H1 (cell line): Measurements from ENCODE around the gene PKD1L1. TPM values are rescaled to one million over a fixed set of nuclear protein-coding genes. Genes with fewer than 3 reads are reported as not detected.

Experiments
- CTCF ChIA-PET: fragments of 300-600 bp; sonication (Branson Sonifier 250); formaldehyde crosslinking; loops from one replicate; lab custom pipeline; 2021; ENCODE audit not compliant: partially characterized antibody; lab: Charles Lee
- POLR2A ChIA-PET: fragments of 300-600 bp; sonication (Branson Sonifier 250); formaldehyde crosslinking; loops from one replicate; lab custom pipeline; 2021; ENCODE audit warnings: inconsistent platforms; ENCODE audit not compliant: partially characterized antibody; lab: Charles Lee
- DNase-seq, 2 experiments: peaks; one replicate each; pipeline versions ENCODE4 v3.0.0 to v3.0.0-alpha.2; 2010 to 2022; ENCODE audit warnings: low spot score in 2 of 2, low read depth in 1 of 2, mixed read lengths in 1 of 2
- FAIRE-seq: peaks from 2 replicates; lab custom pipeline; 2011; peaks lifted over from hg19 to GRCh38; lab: Jason Lieb, UNC
- H2AFZ ChIP-seq: 2 replicates; pipeline ENCODE4 v1.8.1; 2012; ENCODE audit warnings: low read length, inconsistent platforms
- H2AK5ac ChIP-seq: 2 replicates; pipeline ENCODE4 v1.6.1; 2013; ENCODE audit warnings: low read depth, low read length
- H2BK120ac ChIP-seq: replicated peaks from 2 replicates; pipeline ENCODE3; 2013; ENCODE audit warnings: low read depth, low read length, inconsistent platforms
- H2BK12ac ChIP-seq: 2 replicates; pipeline ENCODE4 v1.6.1; 2013; ENCODE audit warnings: low read depth, low read length
- H2BK15ac ChIP-seq: 2 replicates; pipeline ENCODE4 v1.6.1; 2013; ENCODE audit warnings: low read length
- H2BK20ac ChIP-seq: 2 replicates; pipeline ENCODE4 v1.6.1; 2013; ENCODE audit warnings: low read length
- H2BK5ac ChIP-seq: 2 replicates; pipeline ENCODE4 v1.6.1; 2013; ENCODE audit warnings: low read depth, low read length
- H3K14ac ChIP-seq: 2 replicates; pipeline ENCODE4 v1.6.1; 2013; ENCODE audit warnings: inconsistent platforms; ENCODE audit not compliant: insufficient read length
- H3K18ac ChIP-seq: 2 replicates; pipeline ENCODE4 v1.6.1; 2013; ENCODE audit warnings: low read length; ENCODE audit errors: extremely low read depth
- H3K23ac ChIP-seq: 2 replicates; pipeline ENCODE4 v1.6.1; 2013; ENCODE audit warnings: inconsistent platforms; ENCODE audit not compliant: insufficient read length
- H3K23me2 ChIP-seq: 2 replicates; pipeline ENCODE4 v1.6.1; 2013; ENCODE audit warnings: low read depth, low read length
- H3K27ac ChIP-seq: 2 replicates; pipeline ENCODE4 v1.6.1; 2011; ENCODE audit warnings: low read depth, low read length, inconsistent platforms
- H3K27me3 ChIP-seq, 4 experiments: replicated peaks in 1 of 4; 1 replicate in 1 of 4; 2 replicates in 3 of 4; pipeline versions ENCODE4 v1.6.1 to v1.8.1; 2011 to 2013; ENCODE audit warnings: low read length in 3 of 4, mild to moderate bottlenecking in 3 of 4, inconsistent platforms in 2 of 4, mixed read lengths in 2 of 4, moderate library complexity in 1 of 4; ENCODE audit not compliant: control insufficient read depth in 3 of 4, insufficient read depth in 3 of 4; ENCODE audit errors: extremely low read depth in 1 of 4
- H3K36me3 ChIP-seq, 4 experiments: 2 replicates each; pipeline versions ENCODE4 v1.6.1 to v1.8.1; 2011 to 2013; ENCODE audit warnings: mild to moderate bottlenecking in 4 of 4, low read length in 3 of 4, moderate library complexity in 2 of 4, control low read depth in 1 of 4, inconsistent platforms in 1 of 4; ENCODE audit not compliant: insufficient read depth in 4 of 4, control insufficient read depth in 2 of 4
- H3K4ac ChIP-seq: replicated peaks from 2 replicates; pipeline ENCODE3; 2013; ENCODE audit warnings: low read length, low read depth, mixed read lengths, inconsistent platforms; ENCODE audit not compliant: insufficient read length
- H3K4me1 ChIP-seq, 4 experiments: replicated peaks in 1 of 4; 1 replicate in 1 of 4; 2 replicates in 3 of 4; pipeline versions ENCODE4 v1.6.1 to v1.8.1; 2011 to 2013; ENCODE audit warnings: low read length in 3 of 4, inconsistent platforms in 2 of 4, mixed read lengths in 1 of 4; ENCODE audit not compliant: insufficient read depth in 4 of 4, control insufficient read depth in 3 of 4
- H3K4me2 ChIP-seq, 2 experiments: 2 replicates each; pipeline versions ENCODE4 v1.6.1 to v1.8.1; 2011 to 2013; ENCODE audit warnings: low read depth in 2 of 2, low read length in 2 of 2, control low read depth in 1 of 2, inconsistent platforms in 1 of 2, mild to moderate bottlenecking in 1 of 2; ENCODE audit not compliant: insufficient read depth in 1 of 2
- H3K4me3 ChIP-seq, 4 experiments: fragments of 200-600, 300-600 bp in 1 of 4; sonication (generic), shearing (Covaris generic), sonication (Bioruptor Twin) in 1 of 4; 2 replicates each; pipeline versions ENCODE4 v1.5.1 to v1.8.1; 2011 to 2016; ENCODE audit warnings: low read length in 4 of 4, low read depth in 3 of 4, control low read depth in 2 of 4, inconsistent platforms in 2 of 4, mild to moderate bottlenecking in 2 of 4, mixed read lengths in 1 of 4, moderate library complexity in 1 of 4; ENCODE audit not compliant: insufficient read depth in 2 of 4; ENCODE audit errors: extremely low read depth in 1 of 4
- H3K56ac ChIP-seq: replicated peaks from 2 replicates; pipeline ENCODE3; 2013; ENCODE audit warnings: low read depth, mild to moderate bottlenecking, mixed read lengths, low read length, inconsistent platforms; ENCODE audit not compliant: insufficient read length
- H3K79me1 ChIP-seq: 2 replicates; pipeline ENCODE4 v1.6.1; 2013; ENCODE audit warnings: low read depth, low read length, control low read depth
- H3K79me2 ChIP-seq, 2 experiments: 2 replicates each; pipeline versions ENCODE4 v1.6.1 to v1.8.1; 2012 to 2013; ENCODE audit warnings: low read length in 2 of 2, mild to moderate bottlenecking in 2 of 2, inconsistent platforms in 1 of 2; ENCODE audit not compliant: insufficient read depth in 2 of 2, control insufficient read depth in 1 of 2
- H3K9ac ChIP-seq, 4 experiments: replicated peaks in 1 of 4; 1 replicate in 1 of 4; 2 replicates in 3 of 4; pipeline versions ENCODE4 v1.6.1 to v1.8.1; 2011 to 2013; ENCODE audit warnings: low read depth in 3 of 4, low read length in 3 of 4, control low read depth in 2 of 4, mild to moderate bottlenecking in 2 of 4, moderate library complexity in 2 of 4, inconsistent platforms in 1 of 4; ENCODE audit errors: extremely low read depth in 1 of 4
- H3K9me3 ChIP-seq, 2 experiments: 2 replicates each; pipeline versions ENCODE4 v1.6.1 to v1.8.1; 2012 to 2013; ENCODE audit warnings: mild to moderate bottlenecking in 2 of 2, moderate library complexity in 2 of 2, control low read depth in 1 of 2, inconsistent platforms in 1 of 2, low read depth in 1 of 2, low read length in 1 of 2, mixed read lengths in 1 of 2; ENCODE audit not compliant: insufficient read depth in 2 of 2
- H4K20me1 ChIP-seq, 2 experiments: replicated peaks in 1 of 2; 2 replicates each; pipeline versions ENCODE3 to v1.8.1; 2011 to 2013; ENCODE audit warnings: inconsistent platforms in 2 of 2, low read length in 2 of 2, mild to moderate bottlenecking in 1 of 2; ENCODE audit not compliant: insufficient read depth in 2 of 2, control insufficient read depth in 1 of 2
- H4K5ac ChIP-seq: 2 replicates; pipeline ENCODE4 v1.6.1; 2013; ENCODE audit warnings: low read length, low read depth, mixed read lengths, inconsistent platforms; ENCODE audit not compliant: insufficient read length
- H4K8ac ChIP-seq: 2 replicates; pipeline ENCODE4 v1.8.0; 2013; ENCODE audit warnings: mild to moderate bottlenecking, moderate library complexity, low read length, inconsistent platforms; ENCODE audit not compliant: insufficient read depth; ENCODE audit errors: extremely low read depth
- H4K91ac ChIP-seq: replicated peaks from 2 replicates; pipeline ENCODE3; 2013; ENCODE audit warnings: low read length, mixed read lengths, inconsistent platforms; ENCODE audit not compliant: insufficient read length
- CREB1 ChIP-seq: IDR thresholded peaks from 2 replicates; pipeline ENCODE4 v1.6.1; 2012; ENCODE audit warnings: inconsistent platforms
- NRF1 ChIP-seq: IDR thresholded peaks from 2 replicates; pipeline ENCODE4 v1.6.1; 2011; ENCODE audit warnings: mild to moderate bottlenecking, low read depth, low read length, improper control_type of control experiment
- PHF8 ChIP-seq: fragments of 200-600 bp; sonication (generic); conservative IDR thresholded peaks from 2 replicates; pipeline ENCODE4 v1.7.1; 2012; ENCODE audit warnings: low read depth, mild to moderate bottlenecking, inconsistent platforms, low read length, moderate library complexity
- POLR2A ChIP-seq, 2 experiments: IDR thresholded peaks; 1 replicate in 1 of 2; 2 replicates in 1 of 2; pipeline ENCODE4 v1.6.1; 2011; ENCODE audit warnings: low read depth in 2 of 2, low read length in 2 of 2, mild to moderate bottlenecking in 2 of 2; ENCODE audit errors: control extremely low read depth in 1 of 2
- RFX5 ChIP-seq: IDR thresholded peaks from 2 replicates; pipeline ENCODE4 v1.6.1; 2011; ENCODE audit warnings: low read depth, low read length, improper control_type of control experiment, borderline replicate concordance
- WGBS, 2 experiments: shearing (Covaris generic) in 1 of 2; methylation state at CpG; one replicate each; pipeline versions ENCODE4 v1.1.6 to v1.1.7; 2013 to 2015; ENCODE audit warnings: low lambda C conversion rate in 2 of 2, mixed read lengths in 2 of 2, inconsistent platforms in 1 of 2, low coverage in 1 of 2, missing lambda C conversion rate in 1 of 2; ENCODE audit not compliant: insufficient replicate concordance in 2 of 2, insufficient coverage in 1 of 2, insufficient read length in 1 of 2; ENCODE audit errors: extremely low coverage in 1 of 2, missing lambda C conversion rate in 1 of 2; 5-methylcytosine and 5-hydroxymethylcytosine counted together
- polyA plus RNA-seq, 7 experiments: library from polyadenylated mRNA; depleted of rRNA in 3 of 7; stranded (reverse) in 5 of 7; unstranded in 2 of 7; fragments of >200 nt in 5 of 7; fragments of 200-250 nt in 2 of 7; gene quantifications; 1 replicate in 5 of 7; 2 replicates in 1 of 7; 4 replicates in 1 of 7; pipeline versions ENCODE4 v1.2.1 to v1.2.3, GENCODE V29; 2011 to 2013; ENCODE audit warnings: missing spikeins in 2 of 7, mixed read lengths in 2 of 7
- total RNA-seq: library from RNA; stranded (reverse); fragmentation: NEBNext Ultra II Directional; extraction: Animal tissue kit (Norgen Biotek cat#: 25700); gene quantifications from 2 replicates; pipeline ENCODE4 v1.2.1, GENCODE V29; 2021
- TF ChIP-seq, protein P1 (sequence below): IDR thresholded peaks from 2 replicates; pipeline ENCODE4 v1.6.1; 2012; ENCODE audit warnings: inconsistent platforms

Gene PKD1L1
- total and polyA plus RNA-seq, 2 of the 8 experiments (the other 6 are each of a cell fraction or from before 2014, with no cell fraction given): 0.22 to 0.35 TPM

DNA sequence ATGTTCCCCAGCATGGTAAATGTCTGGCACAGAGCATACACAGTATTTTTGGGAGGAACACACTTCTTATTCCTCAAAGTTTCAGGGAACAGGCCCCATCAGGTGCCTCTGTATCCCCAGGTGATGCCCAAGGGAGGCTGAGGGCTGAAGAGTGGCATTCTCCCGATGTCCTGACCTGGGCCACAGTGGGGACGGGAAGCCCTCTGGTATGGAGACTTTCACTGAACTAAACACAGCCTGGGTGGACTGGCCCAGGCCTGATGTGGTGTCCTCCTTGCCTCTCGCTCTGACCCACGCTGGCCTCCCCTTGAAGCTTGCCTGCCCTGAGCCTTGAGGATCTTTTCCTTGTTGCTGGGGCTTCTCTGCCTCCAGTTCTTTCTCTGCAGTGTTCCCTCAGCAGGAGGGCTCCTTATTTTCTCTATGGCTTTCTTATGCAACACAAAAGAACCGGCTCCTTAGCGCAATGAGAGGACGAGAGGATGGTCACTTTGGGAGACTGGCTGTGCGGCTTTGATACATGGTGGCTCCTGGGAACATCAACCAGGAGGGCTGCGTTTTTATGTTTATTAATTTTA, 208.9 kb downstream of the PKD1L1 start:
- no peak overlapping the region for H2BK12ac ChIP-seq
- peaks cover 0 to 10% (median 7%) of the 10 kb centered on the region in 4 experiments; a peak in 5 of 7 replicates for H3K4me1 ChIP-seq
- no peaks in the 10 kb centered on the region for H3K79me1 ChIP-seq
- H3K23me2 ChIP-seq: no peaks in the 10 kb centered on the region
- no peak overlapping the region for H3K56ac ChIP-seq
- no peak overlapping the region for H4K91ac ChIP-seq
- ChIA-PET POLR2A (no interaction called here), CTCF (no interaction called here)
- no peak overlapping the region for H3K4me2 ChIP-seq
- DNase-seq (no peak), FAIRE-seq (no peak)
- no peak overlapping the region for H3K9ac ChIP-seq
- no peak overlapping the region for H2AK5ac ChIP-seq
- peaks cover 0 to 2% (median 0%) of the 10 kb centered on the region in 4 experiments; a peak in 1 of 7 replicates for H3K27me3 ChIP-seq
- 0 out of 2 replicates have a peak overlapping the region, but pooled peaks have one; percentile 38 for H3K18ac ChIP-seq
- no peak overlapping the region for H2AFZ ChIP-seq
- H3K4ac ChIP-seq: no peak overlapping the region
- H2BK20ac ChIP-seq: no peak overlapping the region
- H4K5ac ChIP-seq: no peak overlapping the region
- TF ChIP-seq RFX5 (no peak), POLR2A (IDR thresholded peaks at IDR 0.05; ENCODE audit: control extremely low read depth in 1 of 2, low read depth in 2 of 2, low read length in 2 of 2) (no peak), NRF1 (no peak), CREB1 (no peak), PHF8 (no peak)
- TF ChIP-seq, protein P1, sequence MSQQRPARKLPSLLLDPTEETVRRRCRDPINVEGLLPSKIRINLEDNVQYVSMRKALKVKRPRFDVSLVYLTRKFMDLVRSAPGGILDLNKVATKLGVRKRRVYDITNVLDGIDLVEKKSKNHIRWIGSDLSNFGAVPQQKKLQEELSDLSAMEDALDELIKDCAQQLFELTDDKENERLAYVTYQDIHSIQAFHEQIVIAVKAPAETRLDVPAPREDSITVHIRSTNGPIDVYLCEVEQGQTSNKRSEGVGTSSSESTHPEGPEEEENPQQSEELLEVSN: no peak
- H3K27ac ChIP-seq: no peak overlapping the region
- no peaks in the 10 kb centered on the region for H3K36me3 ChIP-seq
- H2BK120ac ChIP-seq: no peak overlapping the region
- 69% methylated on average over 9 of the region's 9 CpGs; no CpG with 5 or more reads in 1 of the 2 experiments for WGBS, 2 experiments
- peak overlapping the region; percentile 53; the same call in 1 of the 2 replicates for H2BK15ac ChIP-seq
- no peak overlapping the region for H2BK5ac ChIP-seq
- H4K8ac ChIP-seq: no peak overlapping the region
- no peak overlapping the region for H3K23ac ChIP-seq
- H3K14ac ChIP-seq: no peak overlapping the region
- H3K9me3 ChIP-seq: no peaks in the 10 kb centered on the region
- H4K20me1 ChIP-seq: no peaks in the 10 kb centered on the region
- no peaks in the 10 kb centered on the region for H3K79me2 ChIP-seq
- H3K4me3 ChIP-seq: no peak overlapping the region
